ENCODE results near the gene DGAT2L6.

DGAT2L6 gene, protein sequence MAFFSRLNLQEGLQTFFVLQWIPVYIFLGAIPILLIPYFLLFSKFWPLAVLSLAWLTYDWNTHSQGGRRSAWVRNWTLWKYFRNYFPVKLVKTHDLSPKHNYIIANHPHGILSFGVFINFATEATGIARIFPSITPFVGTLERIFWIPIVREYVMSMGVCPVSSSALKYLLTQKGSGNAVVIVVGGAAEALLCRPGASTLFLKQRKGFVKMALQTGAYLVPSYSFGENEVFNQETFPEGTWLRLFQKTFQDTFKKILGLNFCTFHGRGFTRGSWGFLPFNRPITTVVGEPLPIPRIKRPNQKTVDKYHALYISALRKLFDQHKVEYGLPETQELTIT

DNA sequence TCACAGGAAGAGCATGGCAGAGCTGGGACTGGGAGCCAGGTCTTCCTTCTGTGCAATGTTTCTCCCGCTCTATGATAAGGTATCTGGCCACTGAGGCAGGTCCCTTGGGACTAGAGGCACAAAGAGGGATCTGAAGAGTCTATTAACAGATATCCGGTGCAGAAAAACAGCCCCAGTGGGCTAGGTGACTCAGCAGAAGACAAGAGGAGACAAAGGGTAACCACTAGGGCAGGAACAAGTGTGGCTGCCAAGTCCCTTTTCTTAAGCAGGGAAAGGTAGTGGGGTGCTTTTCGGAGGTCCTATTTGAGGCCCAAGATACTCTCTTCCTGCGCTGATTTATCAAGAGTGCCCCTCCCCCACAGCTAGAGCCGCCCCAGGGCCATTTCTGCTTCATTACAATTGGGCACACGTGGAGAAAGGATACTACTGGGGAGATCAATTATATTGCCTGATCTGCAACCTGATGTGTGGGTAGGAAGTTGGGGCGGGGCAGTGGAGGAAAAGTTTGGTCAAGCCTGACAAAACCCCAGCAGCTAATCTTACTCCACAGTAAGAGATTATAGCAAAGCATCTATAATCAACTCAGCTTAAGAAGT lies at the start of gene DGAT2L6:
TSS of gene DGAT2L6 (plus strand) at position 546 of the 596 bp plus-strand sequence. CDS start 100 bp downstream, outside the sequence.
- peak in 1 of 2 donors; percentile 14 for DNase-seq

DNA sequence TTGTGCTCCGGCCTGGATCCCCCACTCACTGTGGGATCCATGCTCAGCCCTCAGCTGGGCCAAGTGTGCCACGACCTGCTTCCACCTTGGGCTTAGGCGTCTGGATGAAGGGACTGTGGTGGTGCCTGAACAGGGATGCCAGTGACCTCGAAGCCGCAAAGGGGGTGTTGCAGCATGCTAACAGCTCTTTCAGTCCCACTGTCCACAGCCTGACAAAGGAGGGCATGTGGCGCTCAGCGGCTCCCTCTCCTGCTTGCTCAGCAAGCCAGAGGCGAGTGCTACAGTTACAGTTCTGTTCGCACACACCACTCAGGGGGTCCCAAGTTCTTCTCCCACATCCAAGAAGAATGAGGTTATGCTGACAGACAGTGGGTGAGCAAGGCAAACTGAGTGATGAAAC lies 49.2 kb upstream of the DGAT2L6 start:
- DNase-seq, result no peak

DNA sequence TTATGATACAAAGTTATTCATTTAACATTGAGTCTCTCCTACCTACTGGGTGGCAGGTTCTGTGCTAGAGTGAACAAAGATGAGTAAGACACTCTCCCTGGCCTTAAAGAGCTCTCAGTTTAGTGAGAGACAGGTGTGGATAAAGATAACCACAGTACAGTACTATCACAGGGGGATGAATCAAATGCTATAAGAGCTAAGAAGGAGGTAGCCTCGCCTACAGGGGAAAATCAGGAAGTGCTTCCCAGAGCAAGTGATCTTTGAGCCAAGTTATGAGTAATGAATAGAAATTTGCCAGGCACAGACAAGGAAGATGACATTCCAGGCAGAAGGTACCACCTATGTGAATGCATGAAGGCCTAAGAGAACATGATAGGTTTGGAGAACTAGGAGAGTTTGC lies 47.5 kb upstream of the DGAT2L6 start:
- DNase-seq, result no peak

DNA sequence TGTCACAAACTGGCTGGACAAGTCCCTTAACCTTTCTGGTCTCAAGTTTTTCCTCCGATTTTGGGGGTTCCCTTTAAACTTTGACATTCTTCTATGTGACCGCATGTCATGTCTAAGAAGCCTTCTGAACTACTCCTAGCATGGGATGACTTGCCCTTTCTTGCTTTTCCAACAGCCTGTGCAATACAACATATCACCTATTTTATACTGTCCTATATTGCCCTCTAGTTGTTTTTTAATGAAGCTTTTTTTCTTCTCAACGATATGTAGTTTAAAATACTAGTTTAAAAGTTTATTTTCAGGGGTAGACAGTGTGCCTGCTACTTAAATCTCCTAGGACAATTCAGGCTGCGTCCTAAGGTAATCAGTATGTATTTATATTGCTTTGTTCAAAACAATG lies 45.1 kb upstream of the DGAT2L6 start:
- DNase-seq, result no peak

DNA sequence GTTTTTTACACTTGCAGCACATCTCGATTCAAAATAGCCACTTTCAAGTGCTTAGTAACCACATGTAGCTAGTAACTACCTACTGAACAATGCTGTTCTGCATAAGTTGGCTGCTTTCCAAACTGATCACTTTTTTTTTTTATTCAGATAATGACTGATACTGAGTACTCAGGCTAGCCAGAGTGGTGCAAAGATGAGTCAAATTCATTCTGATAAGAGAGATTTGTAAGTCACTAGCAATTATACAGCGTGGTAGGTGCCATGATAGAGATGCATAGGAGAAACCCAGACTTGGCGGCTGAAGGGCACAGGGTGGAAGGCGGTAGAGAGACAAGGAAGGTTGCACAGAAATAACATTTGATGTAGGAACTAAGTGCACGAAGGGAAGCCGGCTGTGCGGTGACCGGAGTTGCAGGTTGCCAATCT lies 44.4 kb upstream of the DGAT2L6 start:
- DNase-seq, result no peak

DNA sequence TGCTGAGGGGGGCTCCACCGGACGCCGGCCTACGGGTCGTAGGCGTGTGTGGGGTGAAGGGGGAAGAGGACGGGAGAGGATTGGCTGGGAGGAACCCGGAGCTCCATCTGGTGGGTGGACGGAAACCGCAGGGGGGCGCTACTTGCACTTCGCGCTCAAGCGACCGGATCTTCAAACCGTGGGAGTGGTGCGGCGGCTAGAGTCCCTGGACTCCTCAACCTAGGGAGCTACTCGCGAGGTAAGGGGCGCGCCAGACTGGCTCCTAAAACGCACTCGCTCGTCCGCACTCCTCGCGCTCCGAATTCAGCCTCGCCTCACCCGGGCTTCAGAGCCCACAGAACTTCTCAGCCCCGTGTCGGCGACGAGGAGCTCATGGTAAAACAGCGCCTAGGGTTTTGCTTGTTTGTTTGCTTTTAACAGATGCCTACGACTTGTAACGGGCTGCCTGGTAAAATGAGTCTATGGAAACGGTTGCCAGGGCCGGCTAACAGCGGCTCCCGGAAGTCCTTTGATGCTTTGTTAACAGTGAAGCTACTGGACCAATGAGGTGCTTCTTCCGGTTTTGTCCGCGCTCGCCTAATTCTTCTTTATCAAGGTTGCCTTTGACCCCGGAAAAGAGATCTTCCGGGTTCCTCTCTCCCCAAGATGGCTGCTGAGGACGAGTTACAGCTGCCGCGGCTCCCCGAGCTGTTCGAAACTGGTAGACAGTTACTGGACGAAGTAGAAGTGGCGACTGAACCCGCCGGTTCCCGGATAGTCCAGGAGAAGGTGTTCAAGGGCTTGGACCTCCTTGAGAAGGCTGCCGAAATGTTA lies 43.8 kb upstream of the DGAT2L6 start, which contains the start of gene IGBP1:
TSS of gene IGBP1 (plus strand) at position 145 of the 813 bp plus-strand sequence. CDS start at position 646, 501 bp downstream.
- peak; percentile 45 to 80 for DNase-seq

DNA sequence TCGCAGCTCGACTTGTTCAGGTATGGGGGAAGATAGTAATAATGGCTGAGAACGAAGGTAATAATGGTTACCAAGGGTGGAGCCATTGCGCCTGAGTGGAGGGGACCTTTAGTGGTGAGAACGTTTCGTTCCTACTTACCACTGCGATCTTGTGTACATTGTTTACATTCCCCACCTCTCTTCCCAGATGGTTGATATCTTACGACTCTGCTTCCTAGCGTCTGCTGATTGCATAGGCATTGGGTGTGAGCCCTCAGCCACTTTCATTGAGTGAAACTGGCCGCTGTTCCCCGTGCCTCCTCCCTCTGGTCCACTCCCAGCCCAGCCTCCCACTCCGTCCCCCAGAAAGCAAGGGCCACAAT lies 43.2 kb upstream of the DGAT2L6 start:
- no peak for DNase-seq

DNA sequence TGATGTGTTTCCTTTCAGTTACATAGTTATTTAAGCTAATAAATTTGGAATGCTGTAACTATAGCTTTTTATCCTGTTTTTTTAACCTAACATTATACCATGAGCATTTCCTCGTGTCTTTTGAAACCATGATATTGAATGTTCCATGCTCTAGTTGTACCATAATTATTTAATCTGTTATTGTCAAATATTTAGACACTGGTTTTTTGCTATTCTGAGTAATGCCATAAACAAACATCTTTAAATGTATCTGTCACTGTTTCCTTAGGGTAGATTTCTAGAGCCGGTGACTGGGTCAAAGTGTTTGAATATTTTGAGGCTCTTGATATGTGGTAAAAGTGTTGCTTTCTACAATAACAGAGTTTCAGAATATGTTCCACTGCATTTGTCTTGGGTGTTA lies 38.7 kb upstream of the DGAT2L6 start:
- DNase-seq, result no peak

DNA sequence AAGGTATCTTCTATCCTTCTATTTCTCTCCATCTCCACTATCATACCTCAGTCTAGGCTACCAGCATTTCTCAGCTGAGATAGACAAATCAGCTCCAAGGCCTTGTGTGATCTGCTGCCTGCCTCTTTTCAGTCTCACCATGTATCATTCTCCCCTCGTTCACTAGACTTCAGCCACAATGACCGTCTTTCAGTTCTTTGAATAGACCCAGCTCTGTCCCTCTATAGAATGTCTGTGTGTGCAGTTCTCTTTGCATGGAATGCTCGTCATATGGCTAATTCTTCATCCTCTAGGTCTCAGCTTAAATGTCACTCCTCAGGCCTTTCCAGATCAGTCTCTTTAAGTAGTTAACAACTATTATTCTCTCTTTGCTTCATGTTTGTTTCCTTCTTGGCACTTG lies 37.5 kb upstream of the DGAT2L6 start:
- no peak for DNase-seq

DNA sequence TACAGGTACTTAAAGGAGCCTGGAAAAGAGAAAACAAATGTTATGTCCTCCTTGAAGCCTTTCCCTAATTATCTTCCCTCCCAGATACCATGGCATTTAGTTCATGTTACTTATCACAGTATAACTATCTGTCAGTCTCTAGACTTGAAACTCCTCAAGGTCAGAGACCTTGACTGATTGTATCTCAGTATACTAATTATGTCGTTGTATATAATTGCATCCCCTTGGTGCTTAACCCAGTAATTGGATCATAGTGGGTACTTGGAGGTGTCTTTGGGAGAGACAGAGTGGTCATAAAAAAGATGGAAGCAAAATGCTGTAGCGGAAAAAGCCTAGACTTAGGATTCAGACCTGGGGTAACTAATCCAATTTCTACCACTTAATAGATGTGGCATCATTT lies 35.9 kb upstream of the DGAT2L6 start:
- DNase-seq, result no peak

DNA sequence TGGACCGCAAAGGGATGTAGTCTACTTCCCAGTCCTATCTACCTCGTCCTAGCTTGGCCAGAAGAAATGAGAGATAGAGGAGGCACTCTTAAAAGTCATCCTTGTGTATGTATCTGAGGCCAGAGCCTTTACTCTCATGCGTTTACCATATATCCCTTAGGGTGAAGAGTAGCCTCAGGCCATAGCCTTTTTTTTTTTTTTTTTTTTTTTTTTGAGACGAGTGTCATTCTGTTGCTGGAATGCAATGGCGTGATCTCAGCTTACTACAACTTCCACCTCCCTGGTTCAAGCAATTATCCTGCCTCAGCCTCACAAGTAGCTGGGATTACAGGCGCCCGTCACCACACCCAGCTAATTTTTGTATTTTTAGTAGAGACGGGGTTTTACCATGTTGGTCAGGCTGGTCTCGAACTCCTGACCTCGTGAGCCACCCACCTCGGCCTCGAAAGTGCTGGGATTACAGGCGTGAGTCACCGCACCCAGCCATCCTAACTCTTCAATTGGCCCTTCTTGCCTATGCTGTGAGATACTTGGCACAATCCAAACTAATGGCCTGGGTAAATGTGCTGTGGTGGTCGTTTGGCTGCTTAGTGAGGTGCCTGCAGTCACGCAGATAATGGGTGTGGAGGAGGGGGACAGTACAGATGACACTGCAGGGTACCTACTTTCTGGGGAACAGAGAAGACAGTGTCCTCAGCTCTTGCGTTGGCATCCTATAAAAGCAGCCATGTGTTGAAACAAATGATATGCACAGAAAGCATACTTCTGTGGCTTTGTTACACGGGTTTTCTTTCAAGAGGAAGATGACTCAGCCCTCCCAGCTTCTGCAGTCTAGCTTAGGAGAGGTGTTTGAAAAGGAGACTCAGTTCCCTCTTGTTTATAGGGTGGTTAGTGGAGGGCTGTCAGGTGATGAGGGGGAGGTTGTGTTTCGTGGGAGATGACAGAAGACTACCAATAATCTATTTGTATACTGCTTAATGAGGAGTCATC lies 10.4 kb upstream of the DGAT2L6 start:
- DNase-seq, result peak in 1 of 2 donors; percentile 14

DNA sequence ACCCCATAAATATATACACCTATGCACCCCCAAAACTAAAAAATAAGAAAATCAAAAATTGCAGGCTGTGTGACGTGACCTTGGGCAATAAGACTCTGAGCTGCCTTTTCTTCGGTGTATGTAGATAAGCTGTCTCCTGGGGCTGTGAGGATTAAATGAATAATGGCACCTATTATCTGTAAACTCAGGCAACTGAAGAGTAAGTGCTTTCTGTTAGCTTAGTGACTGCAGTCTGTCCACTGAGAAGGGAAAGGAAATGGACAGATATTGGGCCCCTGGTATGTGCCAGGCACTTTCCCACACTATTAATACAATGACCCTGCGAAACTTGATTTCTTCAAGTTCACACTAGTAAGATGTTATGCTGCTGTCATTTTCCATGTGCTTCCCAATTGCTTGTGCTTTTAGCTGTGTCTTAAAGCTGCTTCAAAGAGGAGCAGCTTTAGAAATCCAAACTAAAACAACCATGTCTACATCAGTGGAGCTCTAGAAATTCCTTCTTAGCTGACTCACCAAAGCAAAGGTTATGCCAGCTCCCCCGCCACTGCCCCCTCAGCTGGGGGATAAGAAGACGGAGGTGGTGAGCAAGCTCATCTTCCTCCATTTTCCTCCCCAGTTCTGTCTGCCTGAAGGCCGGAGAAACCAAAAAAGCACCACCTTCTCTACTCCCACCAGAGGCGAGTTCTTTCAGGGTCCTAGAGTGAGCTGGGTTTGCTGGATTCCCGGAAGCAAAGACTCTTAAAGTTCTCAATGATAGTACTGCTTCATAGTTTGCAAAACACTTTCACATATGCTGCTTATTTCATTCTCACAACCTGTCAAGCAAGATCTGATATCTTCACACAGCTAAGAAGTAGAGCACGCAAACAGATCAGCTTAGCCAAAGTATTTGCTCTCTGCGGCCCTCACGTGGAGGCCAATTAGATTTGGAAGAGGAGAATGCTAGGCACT lies 8.8 kb upstream of the DGAT2L6 start:
- no peak for DNase-seq

DNA sequence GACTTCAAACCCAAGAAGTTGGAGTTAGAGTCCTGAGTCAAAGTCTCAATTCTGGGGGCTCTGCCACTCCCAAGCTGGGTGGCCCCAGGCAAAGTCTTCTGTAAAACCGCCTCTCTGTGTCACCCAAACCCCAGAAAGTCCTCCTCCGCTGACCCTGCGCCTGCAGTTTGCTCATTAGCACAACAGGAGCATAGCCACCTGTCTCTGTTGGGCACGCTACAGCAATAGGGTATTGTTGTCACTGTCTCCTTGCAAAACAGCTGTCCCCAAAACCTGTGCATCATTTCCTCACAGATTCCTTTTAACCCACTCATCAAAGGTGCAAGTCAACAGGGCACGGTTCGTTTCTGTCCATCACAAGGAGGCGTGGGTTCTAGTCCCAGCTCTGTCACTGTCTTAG lies 8.0 kb upstream of the DGAT2L6 start:
- DNase-seq, result no peak

DNA sequence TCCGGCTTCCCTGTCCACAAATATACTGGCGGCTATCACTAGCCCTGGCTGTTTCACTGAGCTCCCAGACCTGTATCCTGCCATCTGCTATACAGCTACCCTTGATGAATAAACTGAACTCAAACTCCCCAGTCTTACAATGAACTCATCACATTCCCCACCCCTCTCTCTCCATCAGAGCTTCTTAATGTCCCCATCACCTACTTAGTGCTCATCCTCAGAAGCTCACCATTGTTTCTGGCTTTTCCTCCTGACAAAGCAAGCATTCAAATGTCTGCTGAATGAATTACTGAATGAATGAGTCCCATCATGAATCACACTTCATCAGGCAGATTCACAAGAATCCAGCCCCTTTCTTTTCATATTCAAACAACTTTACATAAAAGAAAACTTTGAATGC lies 5.7 kb upstream of the DGAT2L6 start:
- no peak for DNase-seq

DNA sequence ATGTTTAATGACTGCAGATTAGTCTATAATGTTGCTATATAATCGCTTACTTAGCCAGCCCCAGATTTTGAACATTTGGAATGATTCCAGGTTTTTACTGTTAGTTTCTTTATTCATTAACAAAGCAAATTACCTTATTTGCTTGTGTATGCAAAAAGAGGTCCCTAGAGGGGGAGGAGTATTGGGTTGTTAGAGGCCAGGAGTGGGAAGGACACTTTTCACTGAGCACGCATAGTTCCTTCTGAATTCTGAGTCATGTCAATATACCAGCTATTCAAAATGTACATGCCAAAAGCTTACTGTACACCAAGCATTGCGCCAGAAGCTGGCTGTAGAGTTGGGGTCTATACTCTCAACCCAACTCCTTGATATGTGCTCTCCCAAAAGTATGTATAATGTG lies 5.1 kb upstream of the DGAT2L6 start:
- no peak for DNase-seq

DNA sequence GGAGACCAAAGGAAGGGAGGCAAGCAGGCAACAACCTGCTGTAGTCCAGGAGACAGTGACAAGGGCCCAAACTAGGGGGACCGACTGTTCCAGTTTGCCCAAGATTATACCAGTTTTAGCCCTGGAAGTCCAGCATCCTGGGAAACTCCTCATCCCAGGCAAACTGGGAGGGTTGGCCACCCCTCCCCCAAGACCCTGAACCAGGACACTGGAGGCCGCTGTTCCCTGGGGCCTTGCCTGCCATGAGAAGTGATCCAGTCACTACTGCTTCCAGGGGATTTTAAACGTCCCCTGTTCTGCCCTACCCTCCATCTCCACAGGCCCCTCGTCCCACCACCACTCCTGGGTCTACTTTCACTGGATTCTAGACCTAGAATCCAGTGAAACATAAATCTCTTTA lies 4.3 kb upstream of the DGAT2L6 start:
- no peak for DNase-seq

DNA sequence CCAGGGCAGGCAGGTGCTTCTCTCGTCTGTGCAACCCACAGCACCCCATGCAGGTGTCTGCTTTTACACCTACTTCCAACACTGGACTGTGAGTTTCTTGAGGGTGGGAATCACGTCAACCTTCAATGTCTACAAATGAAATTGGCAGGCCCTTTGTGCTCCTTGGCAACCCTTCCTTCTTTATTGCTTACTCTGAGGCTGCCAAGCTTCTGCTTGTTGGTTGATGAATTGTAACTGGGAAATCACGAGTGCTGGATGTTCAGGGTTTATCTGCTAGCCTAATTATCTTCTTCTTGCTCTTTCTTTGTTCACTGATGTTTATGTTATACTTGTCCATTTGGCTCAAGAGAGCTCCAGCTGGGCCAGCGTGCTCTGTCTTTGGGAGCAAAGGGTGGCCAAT lies 2.5 kb upstream of the DGAT2L6 start:
- DNase-seq, result no peak

DNA sequence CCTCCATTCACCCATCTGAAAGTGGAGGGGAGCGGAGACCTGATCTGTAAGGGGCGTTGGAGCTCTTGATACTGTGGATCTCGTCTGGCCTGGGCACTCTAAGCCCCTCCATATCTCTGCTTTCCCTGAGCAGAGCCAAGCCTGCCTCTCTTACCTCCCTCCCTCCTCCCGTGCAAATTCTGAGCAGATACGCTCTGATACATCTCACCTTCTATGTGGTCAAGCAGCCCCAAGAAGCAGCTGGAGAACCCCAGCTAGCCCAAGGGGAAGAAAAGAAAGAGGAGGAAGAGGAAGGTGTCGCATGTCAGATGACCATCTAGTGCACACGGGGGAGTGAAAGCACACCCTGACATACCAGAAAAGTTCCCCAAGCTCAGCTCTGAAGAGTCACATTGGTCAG lies 1.9 kb upstream of the DGAT2L6 start:
- DNase-seq, result no peak

DNA sequence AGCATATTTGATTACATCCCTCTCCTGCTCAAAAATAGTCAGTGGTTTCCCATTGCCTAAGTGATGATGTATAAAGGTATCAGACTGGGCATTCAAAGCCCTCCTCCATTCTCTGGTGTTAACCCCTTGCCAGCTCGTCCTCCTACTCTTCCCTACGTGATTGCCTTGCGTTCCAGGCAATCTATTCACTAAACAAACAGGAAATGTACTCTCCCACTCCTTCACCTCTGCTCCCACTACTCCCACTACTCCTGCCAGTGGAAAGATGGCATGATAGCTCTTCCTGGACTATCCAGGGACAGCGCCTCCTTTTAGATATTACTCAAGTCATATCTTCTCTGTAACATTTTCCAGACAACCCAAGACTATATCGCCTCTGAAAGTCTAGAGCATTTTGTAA lies 5.8 kb downstream of the DGAT2L6 start:
- no peak for DNase-seq

DNA sequence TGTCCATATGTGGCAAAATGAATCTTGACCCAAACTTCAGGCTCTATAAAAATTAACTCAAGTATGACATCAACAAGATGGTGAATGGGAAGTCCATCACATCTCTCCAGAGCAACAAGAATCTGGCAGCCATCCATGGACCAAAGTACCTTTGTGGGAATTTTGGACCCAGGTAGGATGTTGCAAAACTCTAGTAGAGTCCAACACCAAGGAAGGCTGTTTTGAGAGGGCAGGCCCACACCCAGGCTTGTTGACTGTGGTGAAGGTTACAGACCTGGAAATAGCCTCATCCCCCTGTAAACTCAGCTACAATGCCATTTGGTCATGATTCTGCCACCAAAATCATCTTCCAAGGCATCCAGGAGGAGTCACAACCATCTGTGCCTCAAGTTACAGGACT lies 12.9 kb downstream of the DGAT2L6 start:
- DNase-seq, result no peak

DNA sequence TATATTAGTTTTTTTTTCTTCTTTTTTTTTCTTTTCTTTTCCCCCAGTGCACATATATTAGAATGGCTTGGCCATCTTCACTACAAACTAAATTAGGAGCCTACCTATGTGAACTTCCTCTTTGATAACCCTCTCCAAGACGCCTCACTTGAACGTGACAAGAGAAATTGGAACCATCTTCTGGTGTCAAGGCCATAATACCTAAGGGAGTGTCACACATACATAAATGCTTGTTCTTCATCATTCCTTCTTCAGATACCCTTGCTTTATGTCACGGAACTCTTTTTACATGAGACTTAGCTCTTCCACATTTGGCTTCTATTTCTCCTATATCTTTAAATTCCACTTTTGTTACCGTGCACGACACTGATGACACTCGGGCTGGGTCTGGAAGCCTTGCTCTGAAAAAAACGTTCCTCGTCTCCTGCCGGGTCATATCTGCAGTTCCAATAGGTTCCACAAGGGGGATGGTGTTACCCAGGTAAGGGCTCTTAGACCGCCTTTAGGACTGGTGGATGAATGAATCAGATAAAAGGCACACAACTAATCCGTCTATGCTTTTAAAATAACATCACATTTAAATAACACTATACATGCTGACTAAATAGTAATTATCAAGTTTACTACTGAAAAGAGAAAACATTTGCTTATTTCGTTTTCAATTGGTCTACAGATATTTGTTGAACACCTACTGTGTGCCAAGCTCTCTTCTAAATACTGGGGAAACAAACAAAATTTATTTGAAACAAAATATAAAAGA lies 19.9 kb downstream of the DGAT2L6 start:
- DNase-seq, result peak in 1 of 2 donors; percentile 22

All from bone marrow (tissue), 2 donors.